ENCODE data around the gene PCDH19.

Gene PCDH19

DNA sequence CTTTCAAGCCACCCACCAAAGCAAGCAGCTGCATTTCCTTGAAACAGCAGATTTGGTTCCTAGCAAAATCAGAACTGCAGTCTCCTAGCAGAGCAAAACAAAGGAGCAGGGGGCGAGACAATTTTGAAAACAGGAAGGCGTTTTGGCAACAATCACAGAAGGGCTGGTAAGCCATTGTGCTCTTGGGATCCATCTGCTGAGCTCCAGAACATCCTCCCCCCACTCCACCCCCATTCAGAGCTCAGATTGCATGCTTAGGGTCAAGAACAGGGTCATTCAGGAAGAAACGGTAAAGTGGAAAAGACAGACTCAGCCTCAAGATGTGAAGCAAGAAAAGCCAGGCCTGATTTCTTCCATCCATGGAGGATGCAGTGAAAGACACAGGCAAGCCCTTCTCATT lies 7.6 kb upstream of the PCDH19 start:
- no peaks in the 10 kb centered on the region for H3K9me3 ChIP-seq (ENCODE audit: control insufficient read depth, low read length)
- no peak overlapping the region for H3K27ac ChIP-seq (ENCODE audit: insufficient read depth, low read depth, low read length, poor library complexity, severe bottlenecking)
- no peak overlapping the region for H3K4me3 ChIP-seq (ENCODE audit: insufficient read depth, low read depth, low read length)
- peaks cover 5% of the 10 kb centered on the region for H3K27me3 ChIP-seq (ENCODE audit: control insufficient read depth, insufficient read depth, low read length, poor library complexity, severe bottlenecking)
- peaks cover 6% of the 10 kb centered on the region for H3K4me1 ChIP-seq (ENCODE audit: control insufficient read depth, insufficient read depth, low read length)
- H3K36me3 ChIP-seq (ENCODE audit: control insufficient read depth, insufficient read depth, low read length), result no peaks in the 10 kb centered on the region
- 18 to 22% methylated on average over 3 of the region's 3 CpGs for WGBS, 2 experiments

DNA sequence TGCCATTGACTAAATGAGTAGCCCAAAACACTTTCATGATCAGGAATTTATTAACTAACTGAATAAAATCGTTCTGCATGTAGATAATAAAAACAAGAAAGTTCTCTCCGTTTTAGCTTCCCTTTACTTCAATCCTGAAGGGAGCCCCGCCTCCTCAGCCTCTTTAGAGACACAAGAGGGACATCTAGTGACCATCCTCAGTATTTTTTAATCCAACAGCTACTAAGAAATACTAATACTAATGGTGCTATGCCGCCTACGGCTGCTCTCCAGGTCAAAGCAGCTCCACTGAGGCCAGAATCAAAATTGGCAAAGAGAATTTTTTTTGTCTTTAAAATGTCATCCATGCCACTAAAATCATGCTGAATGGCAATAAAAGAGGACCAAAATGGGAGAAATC lies 3.2 kb upstream of the PCDH19 start:
- no peaks in the 10 kb centered on the region for H3K9me3 ChIP-seq (ENCODE audit: control insufficient read depth, low read length)
- H3K27me3 ChIP-seq (ENCODE audit: control insufficient read depth, insufficient read depth, low read length, poor library complexity, severe bottlenecking), result peaks cover 48% of the 10 kb centered on the region
- no peaks in the 10 kb centered on the region for H3K36me3 ChIP-seq (ENCODE audit: control insufficient read depth, insufficient read depth, low read length)
- H3K4me3 ChIP-seq (ENCODE audit: insufficient read depth, low read depth, low read length), result no peak overlapping the region
- H3K4me1 ChIP-seq (ENCODE audit: control insufficient read depth, insufficient read depth, low read length), result peaks cover 6% of the 10 kb centered on the region
- 4 to 20% methylated on average over 2 to 5 of the region's 5 CpGs for WGBS, 2 experiments
- no peak overlapping the region for H3K27ac ChIP-seq (ENCODE audit: insufficient read depth, low read depth, low read length, poor library complexity, severe bottlenecking)

DNA sequence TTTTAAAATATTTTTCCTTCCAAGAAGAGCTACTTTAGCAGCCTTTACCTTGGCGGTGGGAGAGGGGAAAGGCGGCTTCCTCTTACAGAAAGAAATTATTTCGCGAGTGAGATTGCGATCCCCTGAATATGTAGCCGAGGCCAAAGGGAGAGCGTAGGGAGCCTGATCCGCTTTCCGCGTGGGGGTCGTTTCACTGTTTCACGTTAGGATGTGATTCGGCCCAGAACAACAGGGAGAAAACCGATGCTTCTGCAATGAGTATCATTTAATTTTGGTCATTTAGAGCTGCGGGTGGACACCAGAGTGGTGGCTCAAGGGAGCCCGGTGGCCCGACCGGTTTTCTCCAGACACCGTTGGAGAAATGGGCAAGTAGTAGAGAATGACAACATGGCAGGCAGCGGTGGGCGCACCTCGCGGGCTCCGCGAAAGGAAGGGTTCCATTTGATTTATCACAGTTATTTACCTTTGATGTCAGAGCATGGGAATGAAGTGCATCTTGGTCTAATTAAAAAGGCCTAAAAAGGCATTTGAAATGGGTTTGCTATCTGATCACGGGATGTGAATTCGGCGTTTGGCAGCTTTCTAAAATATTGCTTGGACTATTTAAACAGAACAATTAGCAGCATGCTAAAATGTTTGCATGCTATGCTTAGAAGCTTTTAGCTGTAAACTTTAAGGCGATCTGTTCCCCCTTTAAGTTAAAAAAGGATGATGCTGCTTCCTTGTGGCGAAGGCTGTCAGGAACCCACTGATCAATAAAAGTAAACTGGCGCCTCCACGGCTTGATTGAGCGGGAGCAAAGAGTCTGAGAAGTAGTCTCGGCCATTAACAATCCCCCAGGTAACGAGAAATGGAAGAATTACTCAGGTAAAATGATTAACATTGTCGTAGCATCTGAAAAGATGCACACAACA lies 2.0 kb upstream of the PCDH19 start:
- no peak overlapping the region for H3K27ac ChIP-seq (ENCODE audit: insufficient read depth, low read depth, low read length, poor library complexity, severe bottlenecking)
- peaks cover 59% of the 10 kb centered on the region for H3K27me3 ChIP-seq (ENCODE audit: control insufficient read depth, insufficient read depth, low read length, poor library complexity, severe bottlenecking)
- no peak overlapping the region for H3K4me3 ChIP-seq (ENCODE audit: insufficient read depth, low read depth, low read length)
- H3K4me1 ChIP-seq (ENCODE audit: control insufficient read depth, insufficient read depth, low read length), result peaks cover 2% of the 10 kb centered on the region
- no peaks in the 10 kb centered on the region for H3K36me3 ChIP-seq (ENCODE audit: control insufficient read depth, insufficient read depth, low read length)
- no peaks in the 10 kb centered on the region for H3K9me3 ChIP-seq (ENCODE audit: control insufficient read depth, low read length)
- 7 to 8% methylated on average over 34 to 36 of the region's 36 CpGs for WGBS, 2 experiments

DNA sequence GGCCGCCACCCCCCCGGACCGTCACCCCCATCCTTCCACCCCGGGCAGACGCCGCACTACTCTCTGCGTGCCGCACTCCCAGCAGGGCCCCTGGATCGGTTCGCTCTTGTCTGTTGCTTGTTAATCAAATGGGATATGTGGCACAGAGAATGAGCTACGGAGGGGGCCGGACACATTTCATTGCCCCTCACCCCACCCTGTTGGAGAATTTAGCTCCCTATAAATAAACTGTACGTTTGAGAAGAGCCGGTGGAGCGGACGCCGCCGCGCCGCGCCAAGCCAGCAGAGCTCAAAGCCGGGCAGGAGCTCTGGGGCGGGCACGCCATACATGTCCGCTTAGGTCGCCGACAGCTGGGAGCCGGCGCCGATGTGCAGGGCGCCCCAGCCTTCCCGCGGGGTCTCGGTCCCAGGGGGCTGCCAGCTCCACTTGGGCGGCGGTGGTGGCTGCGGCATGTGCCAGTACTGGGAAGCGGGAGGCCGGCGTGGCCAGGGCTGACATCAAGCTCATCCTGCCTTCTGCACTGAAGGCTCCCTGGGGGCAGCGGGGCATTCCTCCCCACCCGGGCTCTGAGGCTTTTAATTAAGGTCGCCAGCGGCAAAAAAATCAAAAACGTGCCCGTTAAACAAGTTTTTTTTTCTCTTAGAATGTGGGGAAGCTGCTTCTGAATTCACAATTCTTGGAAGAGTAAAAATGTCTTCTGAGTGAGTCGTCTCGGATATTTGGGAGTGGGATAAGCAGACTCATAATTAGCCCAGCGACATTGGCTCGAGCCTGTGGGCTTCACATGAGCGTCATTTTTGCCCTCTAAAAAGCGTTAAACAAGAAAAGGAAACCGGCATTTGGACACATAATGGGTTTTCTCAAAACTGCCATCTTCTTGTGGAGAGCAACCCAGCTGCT lies 1.1 kb upstream of the PCDH19 start:
- 2% methylated on average over 51 to 53 of the region's 53 CpGs for WGBS, 2 experiments
- Histone ChIP-seq H3K9me3 (ENCODE audit: control insufficient read depth, low read length) (no peaks in the 10 kb centered on the region), H3K4me1 (ENCODE audit: control insufficient read depth, insufficient read depth, low read length) (no peaks in the 10 kb centered on the region), H3K4me3 (ENCODE audit: insufficient read depth, low read depth, low read length) (peak overlapping the region; percentile 23), H3K36me3 (ENCODE audit: control insufficient read depth, insufficient read depth, low read length) (no peaks in the 10 kb centered on the region), H3K27ac (ENCODE audit: insufficient read depth, low read depth, low read length, poor library complexity, severe bottlenecking) (no peak overlapping the region), H3K27me3 (ENCODE audit: control insufficient read depth, insufficient read depth, low read length, poor library complexity, severe bottlenecking) (peaks cover 68% of the 10 kb centered on the region)

DNA sequence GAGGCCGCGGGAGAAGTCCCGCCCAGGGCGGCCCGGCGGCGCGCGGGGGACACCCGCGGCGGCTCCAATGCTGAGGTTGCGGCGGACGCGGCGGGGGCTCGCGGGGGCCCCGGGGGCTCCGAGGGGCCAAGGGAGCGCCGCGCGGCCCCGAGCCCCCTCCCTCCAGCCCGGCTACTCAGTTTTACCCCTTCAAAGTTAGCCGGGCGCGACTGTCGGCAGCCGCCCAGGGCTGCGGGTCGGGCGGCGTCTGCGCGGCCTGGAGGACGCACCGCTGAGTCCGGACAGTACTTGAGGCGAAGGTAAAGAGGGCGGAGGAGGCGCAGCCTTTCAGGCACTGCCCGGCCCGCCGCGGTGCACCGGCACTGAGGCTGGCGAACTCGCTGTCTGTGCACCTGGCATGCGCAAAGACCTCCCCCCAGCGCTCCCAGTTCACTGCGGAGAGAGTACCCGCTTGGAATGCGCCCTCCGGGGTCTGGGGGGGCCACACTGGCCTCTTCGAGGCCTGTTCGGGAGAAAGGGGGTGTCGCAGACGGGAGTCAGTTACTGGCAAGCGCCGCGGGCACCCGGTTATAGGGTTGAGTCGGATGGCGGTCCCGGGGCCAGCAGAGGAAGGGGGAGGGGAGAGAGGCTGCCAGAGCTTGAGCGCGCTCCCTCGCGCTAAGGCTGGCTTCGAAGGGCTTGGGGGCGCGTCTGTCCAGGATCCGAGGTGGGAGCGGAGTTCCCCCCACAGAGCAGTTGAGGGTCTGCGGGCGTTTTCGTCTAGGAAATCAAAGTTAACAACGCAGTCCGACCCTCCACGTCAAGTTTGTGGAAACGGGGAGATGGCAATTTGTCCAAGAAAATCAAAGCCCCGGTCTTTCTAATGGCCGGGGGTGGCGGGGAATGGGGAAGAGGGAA lies 1.1 kb downstream of the PCDH19 start:
- Histone ChIP-seq H3K4me1 (ENCODE audit: control insufficient read depth, insufficient read depth, low read length) (no peaks in the 10 kb centered on the region), H3K9me3 (ENCODE audit: control insufficient read depth, low read length) (no peaks in the 10 kb centered on the region), H3K27me3 (ENCODE audit: control insufficient read depth, insufficient read depth, low read length, poor library complexity, severe bottlenecking) (peaks cover 90% of the 10 kb centered on the region), H3K36me3 (ENCODE audit: control insufficient read depth, insufficient read depth, low read length) (no peaks in the 10 kb centered on the region), H3K4me3 (ENCODE audit: insufficient read depth, low read depth, low read length) (peak overlapping the region; percentile 32), H3K27ac (ENCODE audit: insufficient read depth, low read depth, low read length, poor library complexity, severe bottlenecking) (no peak overlapping the region)
- WGBS, 2 experiments, result 1% methylated on average over 87 of the region's 87 CpGs

DNA sequence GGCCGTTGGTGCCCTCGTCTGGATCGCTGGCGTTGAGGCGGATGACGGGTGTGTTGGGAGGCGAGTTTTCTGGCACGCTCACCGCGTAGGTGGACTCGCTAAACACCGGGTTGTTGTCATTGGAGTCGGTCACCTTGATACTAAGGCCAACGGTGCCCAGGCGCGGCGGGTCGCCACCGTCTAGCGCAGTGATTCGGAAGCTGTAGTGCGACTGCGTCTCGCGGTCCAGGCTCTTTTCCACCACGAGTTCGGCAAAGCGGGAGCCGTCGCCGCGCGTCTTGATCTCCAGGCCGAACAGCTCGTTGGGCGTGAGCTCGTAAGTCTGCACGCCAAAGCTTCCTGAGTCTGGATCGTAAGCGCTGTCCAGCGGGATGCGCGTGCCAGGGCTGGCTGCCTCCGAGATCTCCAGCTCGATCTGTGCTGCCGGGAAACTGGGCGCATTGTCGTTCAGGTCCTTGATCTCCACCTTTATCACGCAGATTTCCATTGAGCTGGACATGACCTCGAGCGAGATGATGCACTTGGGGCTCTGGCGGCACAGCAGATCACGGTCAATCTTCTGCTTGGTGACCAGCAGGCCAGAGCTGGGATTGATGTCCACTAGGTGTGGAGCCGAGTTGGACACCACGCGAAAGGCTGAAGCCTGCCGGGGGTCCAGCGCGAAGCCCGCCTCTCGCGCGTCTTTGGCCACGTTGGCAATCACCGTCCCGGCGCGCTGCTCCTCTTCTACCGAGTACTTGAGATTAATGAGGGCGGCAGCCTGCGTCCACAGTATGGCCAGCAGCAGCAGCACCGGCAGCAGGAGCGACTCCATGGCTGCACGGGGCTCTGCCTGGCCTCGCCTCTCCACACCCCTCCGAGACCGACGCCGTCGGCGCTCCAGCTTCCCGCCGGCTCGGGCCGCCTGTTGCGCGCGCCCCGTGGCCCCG lies 2.0 kb downstream of the PCDH19 start:
- peak overlapping the region; percentile 20 for H3K4me3 ChIP-seq (ENCODE audit: insufficient read depth, low read depth, low read length)
- 3% methylated on average over 90 of the region's 90 CpGs for WGBS, 2 experiments

DNA sequence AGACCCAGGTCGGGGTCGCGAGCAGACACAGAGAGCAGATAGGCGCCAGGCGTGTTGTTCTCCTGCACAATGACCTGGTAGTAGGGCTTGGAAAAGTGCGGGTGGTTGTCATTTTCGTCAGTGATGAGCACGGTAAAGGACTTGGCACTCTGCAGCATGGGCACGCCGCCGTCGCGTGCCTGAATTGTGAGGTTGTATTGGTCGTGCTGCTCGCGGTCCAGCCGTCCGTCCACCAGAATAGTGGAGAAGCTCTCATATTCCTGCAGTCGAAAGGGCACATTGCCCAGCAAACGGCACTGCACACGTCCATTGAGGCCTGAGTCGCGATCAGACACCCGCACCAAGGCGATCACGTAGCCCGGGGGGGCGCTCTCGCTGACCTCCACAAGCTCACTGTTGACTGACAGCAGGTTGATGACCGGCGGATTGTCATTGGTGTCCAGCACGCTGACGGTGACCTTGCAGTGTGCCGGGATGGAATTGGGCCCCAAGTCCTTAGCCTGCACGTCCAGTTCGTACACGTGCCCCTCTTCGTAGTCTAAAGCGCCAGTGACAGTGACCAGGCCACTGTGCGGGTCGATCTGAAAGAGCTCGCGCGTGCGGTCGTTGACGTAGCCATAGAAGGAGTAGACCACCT lies 2.8 kb downstream of the PCDH19 start:
- WGBS, 2 experiments, result 21% methylated on average over 47 of the region's 47 CpGs
- Histone ChIP-seq H3K27me3 (ENCODE audit: control insufficient read depth, insufficient read depth, low read length, poor library complexity, severe bottlenecking) (peaks cover 98% of the 10 kb centered on the region), H3K36me3 (ENCODE audit: control insufficient read depth, insufficient read depth, low read length) (no peaks in the 10 kb centered on the region), H3K4me3 (ENCODE audit: insufficient read depth, low read depth, low read length) (no peak overlapping the region), H3K27ac (ENCODE audit: insufficient read depth, low read depth, low read length, poor library complexity, severe bottlenecking) (no peak overlapping the region), H3K4me1 (ENCODE audit: control insufficient read depth, insufficient read depth, low read length) (no peaks in the 10 kb centered on the region), H3K9me3 (ENCODE audit: control insufficient read depth, low read length) (no peaks in the 10 kb centered on the region)

More for the DNA sequence above, 2.0 kb downstream of the PCDH19 start:
- Histone ChIP-seq H3K9me3 (ENCODE audit: control insufficient read depth, low read length) (no peaks in the 10 kb centered on the region), H3K27me3 (ENCODE audit: control insufficient read depth, insufficient read depth, low read length, poor library complexity, severe bottlenecking) (peaks cover 98% of the 10 kb centered on the region), H3K27ac (ENCODE audit: insufficient read depth, low read depth, low read length, poor library complexity, severe bottlenecking) (no peak overlapping the region), H3K4me1 (ENCODE audit: control insufficient read depth, insufficient read depth, low read length) (no peaks in the 10 kb centered on the region), H3K36me3 (ENCODE audit: control insufficient read depth, insufficient read depth, low read length) (no peaks in the 10 kb centered on the region)

DNA sequence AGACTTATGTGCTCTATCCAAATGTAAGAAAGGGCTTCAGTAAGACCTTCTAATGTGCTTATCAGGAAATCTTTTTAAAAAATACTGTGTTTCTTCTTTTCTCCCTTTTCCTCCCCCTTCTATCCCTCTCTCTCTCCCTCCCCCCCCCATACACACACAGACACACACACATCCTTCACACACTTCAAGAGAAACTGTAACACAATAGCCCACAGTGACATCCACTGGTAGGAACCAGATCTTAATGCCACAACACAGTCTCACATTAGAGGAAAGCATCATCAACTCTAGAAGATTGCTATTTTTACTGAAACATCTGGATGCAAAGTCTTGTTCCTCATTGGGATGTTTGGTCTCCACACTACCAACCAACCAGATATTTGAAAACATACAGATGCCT lies 4.6 kb downstream of the PCDH19 start:
- H3K9me3 ChIP-seq (ENCODE audit: control insufficient read depth, low read length), result no peaks in the 10 kb centered on the region
- H3K27me3 ChIP-seq (ENCODE audit: control insufficient read depth, insufficient read depth, low read length, poor library complexity, severe bottlenecking), result peaks cover 89% of the 10 kb centered on the region
- H3K4me1 ChIP-seq (ENCODE audit: control insufficient read depth, insufficient read depth, low read length), result no peaks in the 10 kb centered on the region
- no peak overlapping the region for H3K4me3 ChIP-seq (ENCODE audit: insufficient read depth, low read depth, low read length)
- H3K27ac ChIP-seq (ENCODE audit: insufficient read depth, low read depth, low read length, poor library complexity, severe bottlenecking), result no peak overlapping the region
- no peaks in the 10 kb centered on the region for H3K36me3 ChIP-seq (ENCODE audit: control insufficient read depth, insufficient read depth, low read length)

DNA sequence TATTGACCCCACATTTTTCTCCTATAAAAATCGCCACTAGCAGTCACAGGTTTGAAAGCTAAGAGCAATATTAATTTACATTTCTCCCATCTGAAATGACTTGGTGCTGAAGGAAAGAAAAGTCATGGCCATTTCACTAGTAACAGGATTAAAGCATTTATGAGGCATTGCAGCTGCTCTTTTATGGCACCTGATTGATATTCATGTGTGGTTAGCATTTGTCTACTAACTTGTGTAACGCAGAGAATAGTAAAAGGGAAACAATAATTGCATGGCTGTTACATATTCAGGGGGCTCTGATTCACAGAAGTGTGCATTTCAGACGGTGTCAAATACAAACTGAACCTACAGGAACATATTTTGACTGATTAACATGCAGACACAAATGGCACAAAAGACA lies 5.2 kb downstream of the PCDH19 start:
- no peak overlapping the region for H3K4me3 ChIP-seq (ENCODE audit: insufficient read depth, low read depth, low read length)
- no peaks in the 10 kb centered on the region for H3K36me3 ChIP-seq (ENCODE audit: control insufficient read depth, insufficient read depth, low read length)
- H3K9me3 ChIP-seq (ENCODE audit: control insufficient read depth, low read length), result no peaks in the 10 kb centered on the region
- WGBS, 2 experiments, result 69 to 76% methylated on average over 1 to 3 of the region's 3 CpGs
- H3K4me1 ChIP-seq (ENCODE audit: control insufficient read depth, insufficient read depth, low read length), result no peaks in the 10 kb centered on the region
- peaks cover 85% of the 10 kb centered on the region for H3K27me3 ChIP-seq (ENCODE audit: control insufficient read depth, insufficient read depth, low read length, poor library complexity, severe bottlenecking)
- no peak overlapping the region for H3K27ac ChIP-seq (ENCODE audit: insufficient read depth, low read depth, low read length, poor library complexity, severe bottlenecking)
